AG04450 (cell line): ENCODE data around the gene HOXA10. TPM values are rescaled to one million over a fixed set of nuclear protein-coding genes. Genes with fewer than 3 reads are reported as not detected.

Source experiments
- CTCF ChIA-PET: fragments of 300-600, 350-600 bp; formaldehyde crosslinking; extraction: SDS; loops from one replicate; lab custom pipeline; 2022; ENCODE audit warnings: antibody characterized with exemption, inconsistent platforms; lab: Charles Lee
- POLR2A ChIA-PET: fragments of 350-600 bp; formaldehyde crosslinking; extraction: SDS; loops from one replicate; lab custom pipeline; 2021; ENCODE audit warnings: antibody characterized with exemption, inconsistent platforms; lab: Yijun Ruan, JAX
- DNase-seq: peaks from one replicate; pipeline ENCODE4 v3.0.0-alpha.2; 2011; ENCODE audit warnings: low read depth, low spot score
- H3K27ac ChIP-seq: one replicate; pipeline ENCODE4 v1.5.1; 2012; ENCODE audit warnings: low read depth, low read length, control low read depth
- H3K27me3 ChIP-seq: one replicate; pipeline ENCODE4 v1.6.0; 2012; ENCODE audit warnings: low read length; ENCODE audit not compliant: control insufficient read depth, insufficient read depth
- H3K4me3 ChIP-seq: 2 replicates; pipeline ENCODE4 v1.5.1; 2011; ENCODE audit warnings: mild to moderate bottlenecking, low read depth, low read length, control low read depth
- H3K9me3 ChIP-seq: 2 replicates; pipeline ENCODE4 v1.5.1; 2012; ENCODE audit warnings: low read length; ENCODE audit not compliant: control insufficient read depth, insufficient read depth
- CTCF ChIP-seq: IDR thresholded peaks from 2 replicates; pipeline ENCODE4 v1.5.1; 2011; ENCODE audit warnings: low read depth, low read length, control low read depth, inconsistent platforms
- polyA plus RNA-seq: library from polyadenylated mRNA; depleted of rRNA; stranded (reverse); fragments of >200 nt; gene quantifications from 2 replicates; pipeline ENCODE4 v1.2.3, GENCODE V29; 2011

Gene HOXA10
- polyA plus RNA-seq, 1 experiment = 0.47 TPM

DNA sequence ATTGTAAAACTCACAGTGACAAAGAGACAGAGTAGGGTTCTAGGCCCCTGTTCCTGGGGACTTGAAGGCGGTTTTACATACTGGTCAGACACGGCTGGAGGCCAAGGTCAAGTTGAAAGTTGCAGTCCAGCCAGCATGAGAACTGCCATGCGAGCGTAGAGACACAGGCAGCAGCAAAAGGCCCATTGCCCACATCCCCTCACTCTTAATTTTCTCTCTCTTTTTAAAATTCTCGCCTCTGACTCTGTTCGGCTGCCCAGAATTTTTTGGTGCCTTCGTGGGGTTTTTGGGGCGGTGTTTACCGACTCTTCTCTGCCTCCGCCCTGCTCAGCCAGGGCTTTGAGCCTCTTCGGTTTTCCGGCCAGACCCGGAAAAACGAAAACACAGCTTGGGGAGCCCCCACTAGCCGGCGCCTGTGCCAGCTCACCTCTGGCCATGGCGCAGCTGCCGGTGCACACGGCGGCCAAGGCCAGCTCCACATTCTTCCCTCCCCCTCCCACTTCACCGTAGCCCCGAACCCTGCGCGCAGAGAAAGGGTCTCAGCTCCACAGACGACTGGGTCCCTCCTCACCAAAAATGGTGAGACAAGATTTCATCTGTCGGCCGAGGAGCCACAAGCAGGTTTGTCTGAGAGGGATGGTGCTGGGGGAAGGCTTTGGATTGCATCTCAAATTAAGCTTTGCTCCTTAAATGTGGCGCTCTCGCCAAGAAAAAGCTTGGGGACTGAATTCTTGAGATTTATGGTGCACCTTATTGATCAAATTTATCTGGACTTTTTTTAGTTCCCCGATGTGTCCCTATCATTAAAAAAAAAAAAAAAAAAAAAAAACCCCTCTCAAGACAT, 28.1 kb upstream of the HOXA10 start:
- CTCF ChIA-PET = interaction anchor here (0.5 to 1.9 kb wide), 5 partner anchors 23 to 1041 kb away, joined by 3 to 5 read pairs (median 3); no protein-coding TSS in a partner anchor
- peaks cover 93% of the 10 kb centered on the region for H3K27me3 ChIP-seq
- no peak overlapping the region for H3K4me3 ChIP-seq
- peaks cover 15% of the 10 kb centered on the region; the same call in 1 of the 2 replicates for H3K9me3 ChIP-seq
- DNase-seq = no peak
- no peak for TF ChIP-seq CTCF
- POLR2A ChIA-PET = no interaction called here
- no peak overlapping the region for H3K27ac ChIP-seq

GRCh38 chr7:27201580-27202017, 27.5 kb upstream of the HOXA10 start:
- Histone ChIP-seq H3K9me3 (peaks cover 15% of the 10 kb centered on the region; the same call in 1 of the 2 replicates), H3K27me3 (peaks cover 93% of the 10 kb centered on the region), H3K27ac (no peak overlapping the region), H3K4me3 (no peak overlapping the region)
- ChIA-PET POLR2A (no interaction called here), CTCF (interaction anchor here (0.5 to 1.9 kb wide), 4 partner anchors 22 to 1041 kb away, joined by 3 to 5 read pairs (median 4); no protein-coding TSS in a partner anchor)
- no peak for DNase-seq
- no peak for TF ChIP-seq CTCF

DNA sequence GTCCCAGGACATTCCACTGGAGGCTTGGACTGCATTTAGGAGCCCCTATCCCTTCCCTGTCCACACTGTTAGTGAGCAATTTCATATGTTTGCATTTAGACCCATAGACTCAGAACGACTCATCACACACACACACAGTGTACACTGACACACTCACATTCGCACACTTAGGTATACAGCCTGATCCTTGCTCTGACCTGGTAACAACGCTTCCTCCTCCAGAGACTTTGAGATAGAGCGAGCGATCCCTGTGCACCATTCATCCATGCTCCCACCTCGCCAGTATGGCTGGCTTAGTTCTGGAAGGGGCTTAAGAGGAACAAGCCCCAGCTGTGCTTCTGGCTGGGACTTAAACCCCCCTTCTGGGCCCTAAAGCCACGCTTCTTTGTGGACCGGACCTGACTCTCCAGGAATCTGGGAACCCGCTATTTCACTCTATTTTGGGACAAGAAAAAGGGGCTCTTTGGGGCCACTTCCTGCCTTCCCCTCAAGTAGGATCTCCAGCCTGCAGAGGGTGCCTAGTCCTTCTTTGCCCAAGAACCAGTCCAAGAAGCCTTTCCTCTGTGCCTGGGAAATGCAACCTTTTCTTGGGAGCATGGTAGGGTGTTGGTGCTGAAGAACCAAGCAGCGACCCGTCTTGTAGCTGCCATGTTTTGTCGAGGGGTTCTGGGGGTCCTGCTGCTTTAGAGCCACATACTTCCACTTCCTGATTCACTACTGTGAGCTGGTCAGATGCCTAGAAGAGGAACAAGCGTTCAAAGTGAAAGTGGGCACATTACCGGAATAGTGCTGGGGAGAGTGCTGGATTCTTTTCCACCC, 26.9 kb upstream of the HOXA10 start:
- H3K4me3 ChIP-seq = no peak overlapping the region
- H3K27ac ChIP-seq = no peak overlapping the region
- H3K9me3 ChIP-seq = peaks cover 15% of the 10 kb centered on the region; the same call in 1 of the 2 replicates
- POLR2A ChIA-PET = no interaction called here
- DNase-seq = no peak
- peaks cover 88% of the 10 kb centered on the region for H3K27me3 ChIP-seq
- CTCF ChIA-PET = interaction anchor here (1.1 to 1.9 kb wide), 2 partner anchors 22 to 376 kb away, joined by 3 to 4 read pairs; no protein-coding TSS in a partner anchor
- no peak for TF ChIP-seq CTCF

- Histone ChIP-seq H3K27ac (no peak within 1 kb of the TSS), H3K9me3 (peaks cover 9% of the 10 kb centered on the region; the same call in 1 of the 2 replicates), H3K4me3 (no peak within 1 kb of the TSS), H3K27me3 (peaks cover 84% of the 10 kb centered on the region)
- ChIA-PET CTCF (interaction anchor here (1.4 kb wide), 1 partner anchor 721 kb away, joined by 5 read pairs; no protein-coding TSS in a partner anchor), POLR2A (no interaction called here)
- no peak for TF ChIP-seq CTCF
- DNase-seq = no peak
Observed at GRCh38 chr7:27199849-27200760, 26.0 kb upstream of the HOXA10 start, which contains the start of gene HOXA13. TSS of gene HOXA13 (minus strand) at chr7:27200091. CDS start at chr7:27200077, 14 bp downstream.
